GM12878 (cell line): ENCODE results near the gene ATG13. TPM values are rescaled to one million over a fixed set of nuclear protein-coding genes. Genes with fewer than 3 reads are reported as not detected.

Experiments
- CHD1 ChIP-seq: IDR thresholded peaks from 2 replicates; pipeline ENCODE4 v1.6.1; 2012; ENCODE audit warnings: low read depth, low read length, improper control_type of control experiment
- CREM ChIP-seq: IDR thresholded peaks from 2 replicates; pipeline ENCODE4 v1.6.1; 2014; ENCODE audit warnings: antibody characterized with exemption, low read depth
- E2F4 ChIP-seq: IDR thresholded peaks from 2 replicates; pipeline ENCODE4 v1.6.1; 2012; ENCODE audit warnings: low read depth, low read length, improper control_type of control experiment
- E4F1 ChIP-seq: fragments of 450-650 bp; IDR thresholded peaks from 2 replicates; pipeline ENCODE4 v1.6.1; 2018; ENCODE audit warnings: borderline replicate concordance, mild to moderate bottlenecking; ENCODE audit not compliant: partially characterized antibody
- EED ChIP-seq: sonication (generic); IDR thresholded peaks from 2 replicates; pipeline ENCODE4 v1.6.1; 2016; ENCODE audit warnings: antibody characterized with exemption, low read depth
- HCFC1 ChIP-seq: fragments of 150-350 bp; IDR thresholded peaks from 2 replicates; pipeline ENCODE4 v1.6.1; 2014; ENCODE audit warnings: low read length
- HDGF ChIP-seq: fragments of 450-650 bp; IDR thresholded peaks from 2 replicates; pipeline ENCODE4 v1.6.1; 2016; ENCODE audit warnings: antibody characterized with exemption
- IKZF1 ChIP-seq: fragments of 450-650 bp; conservative IDR thresholded peaks from 2 replicates; pipeline ENCODE4 v1.6.1; 2017; ENCODE audit warnings: antibody characterized with exemption, mild to moderate bottlenecking
- IKZF2 ChIP-seq, 2 experiments: fragments of 450-650 bp; IDR thresholded peaks; 2 replicates each; pipeline ENCODE4 v1.6.1; 2017; ENCODE audit warnings: mild to moderate bottlenecking in 2 of 2, moderate library complexity in 2 of 2
- MYC ChIP-seq: IDR thresholded peaks from 2 replicates; pipeline ENCODE4 v1.6.1; 2011; ENCODE audit warnings: mild to moderate bottlenecking, low read length, moderate library complexity, inconsistent platforms; ENCODE audit not compliant: insufficient read depth, insufficient replicate concordance, insufficient read length, severe bottlenecking
- NRF1 ChIP-seq: conservative IDR thresholded peaks from 2 replicates; pipeline ENCODE4 v1.6.1; 2011; ENCODE audit warnings: mild to moderate bottlenecking, low read depth, low read length, improper control_type of control experiment
- POLR2AphosphoS5 ChIP-seq: IDR thresholded peaks from 2 replicates; pipeline ENCODE4 v1.6.1; 2011; ENCODE audit warnings: mild to moderate bottlenecking, low read length, inconsistent platforms
- SIN3A ChIP-seq: IDR thresholded peaks from 2 replicates; pipeline ENCODE4 v1.6.1; 2012; ENCODE audit warnings: low read depth, low read length, improper control_type of control experiment
- SIX5 ChIP-seq: IDR thresholded peaks from 2 replicates; pipeline ENCODE4 v1.6.1; 2011; ENCODE audit warnings: mild to moderate bottlenecking, low read depth, low read length, moderate library complexity; ENCODE audit not compliant: severe bottlenecking
- SKIL ChIP-seq: fragments of 450-650 bp; IDR thresholded peaks from 2 replicates; pipeline ENCODE4 v1.6.1; 2017; ENCODE audit warnings: mild to moderate bottlenecking, low read depth, inconsistent platforms; ENCODE audit not compliant: poor library complexity, severe bottlenecking
- SUZ12 ChIP-seq: fragments of 200-600 bp; sonication (generic); IDR thresholded peaks from one replicate; pipeline ENCODE4 v1.6.1; 2018; ENCODE audit warnings: antibody characterized with exemption, mild to moderate bottlenecking; ENCODE audit not compliant: unreplicated experiment
- TAF1 ChIP-seq: IDR thresholded peaks from 2 replicates; pipeline ENCODE4 v1.6.1; 2011; ENCODE audit warnings: mild to moderate bottlenecking, low read depth, low read length, borderline replicate concordance
- ZNF24 ChIP-seq: fragments of 450-650 bp; IDR thresholded peaks from 2 replicates; pipeline ENCODE4 v1.6.1; 2017; ENCODE audit warnings: antibody characterized with exemption, mild to moderate bottlenecking
- ZNF274 ChIP-seq: IDR thresholded peaks from one replicate; pipeline ENCODE4 v1.8.0; 2011; ENCODE audit not compliant: insufficient read length, insufficient read depth
- ZNF592 ChIP-seq: fragments of 450-650 bp; IDR thresholded peaks from 2 replicates; pipeline ENCODE4 v1.6.1; 2017; ENCODE audit warnings: mild to moderate bottlenecking, moderate library complexity
- ZSCAN29 ChIP-seq: fragments of 450-650 bp; IDR thresholded peaks from 2 replicates; pipeline ENCODE4 v1.6.1; 2017; ENCODE audit warnings: mild to moderate bottlenecking, moderate library complexity
- polyA plus RNA-seq, 11 experiments: library from polyadenylated mRNA; depleted of rRNA in 4 of 11; unstranded in 6 of 11; stranded (reverse) in 5 of 11; fragments of >200 nt; fragmentation: Nextera tagmentation in 4 of 11; fragmentation: Illumina TruSeq in 1 of 11; extraction: Ambion mirVana in 4 of 11; extraction: Trizol in 1 of 11; gene quantifications; 1 replicate in 1 of 11; 2 replicates in 10 of 11; pipeline versions ENCODE4 v1.2.1 to v1.2.3, GENCODE V29; 2011 to 2016; ENCODE audit warnings: inconsistent platforms in 2 of 11, missing spikeins in 2 of 11, low read depth in 1 of 11
- total RNA-seq, 4 experiments: library from RNA; depleted of rRNA in 3 of 4; stranded (reverse); fragments of >200 nt in 3 of 4; fragmentation: Illumina TruSeq in 1 of 4; extraction: Trizol in 1 of 4; gene quantifications; 2 replicates each; pipeline versions ENCODE4 v1.2.1 to v1.2.3, GENCODE V29; 2013 to 2021

The ATG13 gene
- total and polyA plus RNA-seq, 10 of the 15 experiments (the other 5 are each of a cell fraction or from before 2014, with no cell fraction given) = 10.9 to 61.6 (median 50.9) TPM

GRCh38 chr11:46617134-46617971, at the start of gene ATG13, which contains the start of gene HARBI1 (continued):
- TF ChIP-seq E2F4 = no peak
- peak; percentile 92 for TF ChIP-seq IKZF1
- no peak for TF ChIP-seq ZNF274
- TF ChIP-seq SIX5 = peak; percentile 52
- no peak for TF ChIP-seq NRF1
- no peak for TF ChIP-seq ZSCAN29
- peak; percentile 30 for TF ChIP-seq SIN3A
- TF ChIP-seq CREM = peak; percentile 72
- TF ChIP-seq SKIL = peak; percentile 93
- peak; percentile 33; the same call in 1 of the 2 replicates for TF ChIP-seq POLR2AphosphoS5
- TF ChIP-seq HDGF = no peak
- TF ChIP-seq TAF1 = peak; percentile 34; the same call in 1 of the 2 replicates
- TF ChIP-seq ZNF24 = no peak
- no peak for TF ChIP-seq ZNF592
- TF ChIP-seq HCFC1 = peak; percentile 69
- no peak for TF ChIP-seq MYC
- no peak for TF ChIP-seq SUZ12
- TF ChIP-seq EED = no peak
- TF ChIP-seq CHD1 = 0 out of 2 replicates have a peak, but pooled peaks have one; percentile 43
- peak; percentile 22 to 46; a peak in 1 of 4 replicates for TF ChIP-seq IKZF2 (IDR thresholded peaks at IDR 0.05)
- peak; percentile 64 for TF ChIP-seq E4F1
